Activated naive CD4-positive, alpha-beta T cell treated with anti-CD3 and anti-CD28 coated beads, Interleukin-2, amount 50 U/mL, for 24 hours (primary cell): ENCODE results near the gene PLP2.

Experiments
- H3K27ac Mint-ChIP-seq: one replicate; pipeline ENCODE4 v1.8.0; 2021; ENCODE audit warnings: mild to moderate bottlenecking, mixed read lengths
- H3K27me3 Mint-ChIP-seq: one replicate; pipeline ENCODE4 v1.8.0; 2021; ENCODE audit warnings: mixed read lengths
- H3K36me3 Mint-ChIP-seq: one replicate; pipeline ENCODE4 v1.8.0; 2021; ENCODE audit warnings: mixed read lengths
- H3K4me1 Mint-ChIP-seq: one replicate; pipeline ENCODE4 v1.8.0; 2021; ENCODE audit warnings: mixed read lengths
- H3K4me3 Mint-ChIP-seq: one replicate; pipeline ENCODE4 v1.8.0; 2021; ENCODE audit warnings: mild to moderate bottlenecking, mixed read lengths
- H3K9me3 Mint-ChIP-seq: one replicate; pipeline ENCODE4 v1.8.0; 2021; ENCODE audit warnings: mixed read lengths

The PLP2 gene

DNA sequence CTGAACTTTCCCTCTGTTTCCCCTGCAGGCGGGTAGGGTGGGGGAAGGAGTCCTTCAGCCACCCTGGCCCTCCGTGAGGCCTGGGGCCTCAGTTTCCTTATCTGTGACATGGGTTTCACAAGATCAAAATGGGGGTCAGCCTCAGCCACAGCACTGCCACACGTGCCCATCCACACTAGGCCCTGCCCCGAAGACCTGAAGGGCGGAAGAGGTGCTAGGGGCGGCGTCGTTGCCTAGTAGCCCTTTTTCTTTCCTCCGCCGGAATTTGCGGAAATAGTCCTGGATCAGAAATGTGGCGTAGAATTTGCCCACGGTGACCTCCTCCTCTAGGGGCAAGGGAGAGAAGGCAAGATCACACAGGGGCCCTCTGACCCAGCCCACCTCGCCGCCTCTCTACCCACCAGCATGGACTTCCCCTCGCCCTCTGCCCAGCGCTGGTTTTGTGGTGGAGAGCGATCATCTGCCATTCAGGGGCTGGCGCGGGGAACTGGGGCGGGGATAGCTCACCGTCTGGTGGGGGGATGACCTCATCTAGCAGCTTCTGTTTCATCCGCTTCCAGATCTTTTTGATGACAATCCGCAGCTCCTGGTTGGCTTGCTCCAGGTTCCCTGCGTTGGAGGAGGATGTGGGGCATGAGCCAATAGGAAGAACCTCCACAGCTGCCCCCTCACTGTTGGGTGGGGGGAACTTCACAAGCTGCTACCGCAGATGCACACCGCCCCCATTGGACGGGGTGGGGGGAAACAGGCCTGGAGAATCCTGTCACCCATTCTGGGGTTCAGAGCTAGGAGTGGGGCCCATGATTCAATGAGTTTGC is 37.9 kb downstream of the PLP2 start:
- H3K27me3 Mint-ChIP-seq: no peaks in the 10 kb centered on the region
- peaks cover 1% of the 10 kb centered on the region for H3K36me3 Mint-ChIP-seq
- H3K4me1 Mint-ChIP-seq: no peaks in the 10 kb centered on the region
- no peak overlapping the region for H3K27ac Mint-ChIP-seq
- H3K4me3 Mint-ChIP-seq: peak overlapping the region; percentile 30
- H3K9me3 Mint-ChIP-seq: no peaks in the 10 kb centered on the region

DNA sequence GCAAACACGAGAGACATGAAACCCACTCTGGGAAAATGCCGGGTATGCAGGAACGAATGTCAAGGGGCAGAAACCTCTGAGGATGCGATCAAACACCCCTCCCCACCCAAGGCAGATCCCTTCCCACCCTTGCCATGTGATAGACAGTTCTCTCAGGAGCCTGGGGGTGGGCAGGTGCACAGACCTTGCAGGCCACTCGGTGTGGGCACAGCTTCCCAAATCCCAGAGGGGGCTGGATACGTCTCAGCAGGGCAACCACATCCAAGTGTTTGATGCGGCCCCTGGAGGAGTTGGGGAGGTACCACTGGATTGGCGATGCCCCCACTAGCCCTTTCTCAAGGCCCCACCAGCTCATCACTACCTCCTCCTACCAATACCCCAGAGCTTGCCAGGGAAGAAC is 38.7 kb downstream of the PLP2 start:
- no peaks in the 10 kb centered on the region for H3K4me1 Mint-ChIP-seq
- H3K4me3 Mint-ChIP-seq: no peak overlapping the region
- H3K36me3 Mint-ChIP-seq: peaks cover 1% of the 10 kb centered on the region
- H3K27ac Mint-ChIP-seq: no peak overlapping the region
- no peaks in the 10 kb centered on the region for H3K27me3 Mint-ChIP-seq
- no peaks in the 10 kb centered on the region for H3K9me3 Mint-ChIP-seq

DNA sequence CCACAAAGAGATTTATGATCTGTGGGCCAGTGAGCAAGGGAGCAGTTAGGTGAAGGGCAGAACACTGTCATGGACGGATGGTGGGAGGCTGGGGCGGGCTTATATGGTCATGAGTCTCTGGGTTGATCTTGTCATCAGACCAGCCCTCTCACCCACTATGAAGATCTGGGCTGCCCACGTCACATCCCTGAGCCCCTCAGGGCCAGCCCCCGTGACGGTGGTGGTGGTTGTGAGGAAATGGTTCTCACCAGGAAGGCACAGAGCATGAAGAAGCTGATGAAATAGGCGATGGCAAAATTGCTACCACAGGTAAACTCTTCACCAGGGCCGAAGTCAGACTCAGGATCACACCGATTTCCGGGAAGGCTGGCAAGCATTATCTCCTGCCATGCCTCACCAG is 39.4 kb downstream of the PLP2 start:
- Mint-ChIP-seq H3K27ac (no peak overlapping the region), H3K4me3 (no peak overlapping the region), H3K9me3 (no peaks in the 10 kb centered on the region), H3K4me1 (no peaks in the 10 kb centered on the region), H3K36me3 (peaks cover 1% of the 10 kb centered on the region), H3K27me3 (no peaks in the 10 kb centered on the region)

DNA sequence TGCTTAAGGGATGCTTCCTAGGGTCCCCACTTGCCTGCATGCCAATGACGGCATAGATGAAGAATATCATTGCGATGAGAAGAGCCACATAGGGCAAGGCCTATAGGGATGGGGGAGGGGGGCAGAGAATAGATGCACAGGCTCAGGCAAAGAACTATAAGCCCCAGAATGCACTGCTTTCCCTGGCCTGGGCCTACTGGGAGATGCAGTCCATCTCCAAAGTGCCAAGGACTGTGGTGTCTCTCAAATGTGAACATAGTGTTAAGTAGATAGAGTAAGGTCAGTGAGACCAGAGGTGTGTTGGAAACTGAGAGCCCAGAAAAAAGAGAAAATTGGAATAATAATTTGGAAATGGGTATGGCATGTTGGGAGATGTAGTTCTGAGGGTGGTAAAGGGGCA is 40.5 kb downstream of the PLP2 start:
- Mint-ChIP-seq H3K4me3 (no peak overlapping the region), H3K4me1 (no peaks in the 10 kb centered on the region), H3K36me3 (peaks cover 1% of the 10 kb centered on the region), H3K27me3 (no peaks in the 10 kb centered on the region), H3K9me3 (no peaks in the 10 kb centered on the region), H3K27ac (no peak overlapping the region)

DNA sequence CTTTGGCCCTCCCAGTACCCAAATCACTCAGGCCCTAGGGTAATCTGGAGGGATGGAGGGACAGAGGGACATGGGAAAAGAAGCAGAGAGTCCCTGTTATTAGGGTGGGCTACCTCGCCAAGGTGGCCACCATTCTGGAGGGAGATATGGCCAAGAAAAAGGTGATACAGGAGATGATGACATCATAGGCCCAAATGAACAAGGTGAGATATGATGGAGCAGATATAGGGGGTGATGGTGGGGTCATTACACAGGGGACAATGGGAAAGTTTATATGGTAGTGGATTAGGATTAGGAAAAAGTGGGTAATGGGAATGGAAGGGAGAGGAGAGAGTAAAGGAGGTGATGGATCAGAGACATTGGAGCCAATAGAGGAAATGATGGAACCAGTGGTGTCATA is 41.2 kb downstream of the PLP2 start:
- Mint-ChIP-seq H3K36me3 (peaks cover 1% of the 10 kb centered on the region), H3K27ac (no peak overlapping the region), H3K4me3 (no peak overlapping the region), H3K27me3 (no peaks in the 10 kb centered on the region), H3K9me3 (no peaks in the 10 kb centered on the region), H3K4me1 (no peaks in the 10 kb centered on the region)

DNA sequence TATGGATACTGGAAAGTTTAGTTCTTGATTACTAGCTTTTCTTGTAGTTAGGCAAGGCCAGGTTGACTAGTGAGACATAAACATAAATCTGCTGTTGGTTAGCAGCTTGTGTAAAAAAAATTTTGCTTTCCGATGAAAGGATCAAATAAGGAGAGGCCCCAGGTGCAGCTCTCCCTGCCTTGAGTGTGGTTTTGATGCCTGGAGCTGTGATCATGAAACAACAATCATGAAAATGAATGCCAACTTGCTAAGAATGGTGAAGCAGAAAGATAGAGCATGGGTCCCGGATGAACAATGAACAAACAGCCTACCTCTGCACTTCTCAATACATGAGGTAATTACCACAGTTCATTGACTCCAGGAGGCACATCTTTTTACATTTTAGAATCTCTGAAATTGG is 42.7 kb downstream of the PLP2 start:
- no peaks in the 10 kb centered on the region for H3K9me3 Mint-ChIP-seq
- H3K27ac Mint-ChIP-seq: no peak overlapping the region
- no peak overlapping the region for H3K4me3 Mint-ChIP-seq
- no peaks in the 10 kb centered on the region for H3K4me1 Mint-ChIP-seq
- H3K36me3 Mint-ChIP-seq: peaks cover 1% of the 10 kb centered on the region
- H3K27me3 Mint-ChIP-seq: no peaks in the 10 kb centered on the region

DNA sequence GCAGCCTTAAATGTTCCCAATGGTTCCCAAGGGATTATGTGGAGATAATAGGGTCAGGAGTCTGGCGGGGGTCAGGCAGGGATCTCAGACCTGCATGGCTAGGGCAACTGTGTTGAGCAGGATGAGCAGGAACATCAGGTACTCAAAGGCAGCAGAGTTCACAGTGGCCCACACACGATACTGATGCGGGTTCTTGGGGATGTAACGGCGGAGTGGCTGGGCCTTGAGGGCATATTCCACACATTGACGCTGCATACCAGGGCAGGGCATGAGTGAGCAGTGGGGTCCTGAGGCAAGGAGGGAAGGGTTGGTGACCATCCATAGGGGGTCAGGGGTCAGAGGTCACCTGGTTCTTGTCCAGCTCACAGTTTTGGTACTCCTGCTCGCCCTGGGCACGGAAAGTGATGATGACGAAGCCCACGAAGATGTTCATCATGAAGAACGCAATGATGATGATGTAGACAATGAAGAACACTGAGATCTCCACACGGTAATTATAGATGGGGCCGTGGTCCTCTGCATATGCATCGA is 43.4 kb downstream of the PLP2 start:
- Mint-ChIP-seq H3K4me3 (no peak overlapping the region), H3K36me3 (peaks cover 1% of the 10 kb centered on the region), H3K9me3 (no peaks in the 10 kb centered on the region), H3K27ac (no peak overlapping the region), H3K4me1 (no peaks in the 10 kb centered on the region), H3K27me3 (no peaks in the 10 kb centered on the region)

DNA sequence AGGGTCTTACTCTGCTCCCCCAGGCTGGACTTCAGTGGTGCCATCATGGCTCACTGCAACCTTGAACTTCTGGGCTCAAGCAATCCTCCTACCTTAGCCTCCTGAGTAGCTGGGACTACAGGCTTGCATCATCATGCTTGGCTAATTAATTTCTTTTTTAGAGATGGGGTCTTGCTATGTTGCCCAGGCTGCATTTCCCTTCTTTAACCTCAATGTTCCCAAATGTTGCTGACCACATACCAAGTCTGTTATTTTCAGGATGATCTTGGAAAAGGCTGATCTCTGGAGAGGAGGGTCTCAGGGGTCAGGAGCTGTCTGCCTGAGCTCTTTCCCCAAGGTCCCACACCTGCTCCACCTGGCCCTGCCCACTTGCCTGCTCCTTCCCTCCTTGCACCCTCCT is 48.4 kb downstream of the PLP2 start:
- Mint-ChIP-seq H3K27me3 (no peaks in the 10 kb centered on the region), H3K4me1 (no peaks in the 10 kb centered on the region), H3K36me3 (no peaks in the 10 kb centered on the region), H3K9me3 (no peaks in the 10 kb centered on the region), H3K27ac (no peak overlapping the region), H3K4me3 (no peak overlapping the region)

DNA sequence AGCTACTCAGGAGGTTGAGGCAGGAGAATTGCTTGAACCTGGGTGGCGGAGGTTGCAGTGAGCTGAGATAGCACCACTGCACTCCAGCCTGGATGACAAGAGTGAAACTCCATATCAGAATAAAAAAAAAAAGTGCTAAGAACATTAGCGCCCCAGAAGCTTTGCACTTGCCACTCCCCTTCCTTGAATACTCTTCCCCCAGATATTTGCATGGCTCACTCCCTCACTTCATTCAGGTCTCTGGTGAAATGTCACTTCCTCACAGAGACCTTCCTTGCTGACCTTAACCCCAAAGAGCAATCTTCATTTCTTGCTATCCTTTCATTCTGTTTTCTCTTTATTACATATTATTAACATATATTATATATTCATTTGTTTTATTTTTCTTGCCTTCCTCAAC is 50.2 kb downstream of the PLP2 start:
- Mint-ChIP-seq H3K4me3 (no peak overlapping the region), H3K27me3 (no peaks in the 10 kb centered on the region), H3K9me3 (no peaks in the 10 kb centered on the region), H3K36me3 (no peaks in the 10 kb centered on the region), H3K27ac (no peak overlapping the region), H3K4me1 (no peaks in the 10 kb centered on the region)
